Measurements from ENCODE around the gene FBXW8. TPM values are rescaled to one million over a fixed set of nuclear protein-coding genes. Genes with fewer than 3 reads are reported as not detected.

Gene FBXW8
- total RNA-seq, 2 experiments from 2014 or later, result 12.0 to 14.1 TPM

DNA sequence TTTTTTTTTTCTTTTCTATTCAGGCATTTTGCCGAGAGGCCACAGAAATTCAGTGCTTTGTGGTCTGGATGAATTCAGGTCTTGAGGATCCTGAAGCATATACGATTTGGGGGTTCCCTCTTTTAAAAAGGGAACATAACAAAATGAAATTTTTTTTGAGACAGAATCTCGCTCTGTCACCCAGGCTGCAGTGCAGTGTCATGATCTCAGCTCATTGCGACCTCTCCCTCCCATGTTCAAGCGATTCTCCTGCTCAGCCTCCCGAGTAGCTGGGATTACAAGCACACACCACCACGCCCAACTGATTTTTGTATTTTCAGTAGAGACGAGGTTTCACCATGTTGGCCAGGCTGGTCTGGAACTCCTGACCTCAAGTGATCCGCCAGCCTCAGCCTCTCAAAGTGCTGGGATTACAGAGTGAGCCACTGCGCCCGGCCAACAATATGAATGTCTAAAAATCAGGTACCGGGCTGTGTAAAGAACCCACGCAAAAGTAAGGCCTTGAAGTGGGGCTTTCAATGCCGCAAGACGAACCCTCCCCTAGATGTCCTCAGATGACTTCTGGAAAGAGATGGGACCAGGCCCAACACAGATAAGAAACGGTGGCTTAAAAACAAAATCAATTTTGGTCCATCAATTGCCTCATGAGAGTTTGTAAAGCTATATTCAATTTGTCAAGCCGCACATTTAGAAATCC, 158.5 kb downstream of the FBXW8 start:
- Mint-ChIP-seq H3K9me3 (no peaks in the 10 kb centered on the region), H3K27ac (no peak overlapping the region), H3K36me3 (peaks cover 13% of the 10 kb centered on the region), H3K4me3 (no peak overlapping the region), H3K4me1 (peaks cover 44% of the 10 kb centered on the region), H3K27me3 (no peaks in the 10 kb centered on the region)
- no peak for DNase-seq
- ATAC-seq (ENCODE audit: low read depth), result no peak
- POLR2A ChIA-PET, result no interaction called here

DNA sequence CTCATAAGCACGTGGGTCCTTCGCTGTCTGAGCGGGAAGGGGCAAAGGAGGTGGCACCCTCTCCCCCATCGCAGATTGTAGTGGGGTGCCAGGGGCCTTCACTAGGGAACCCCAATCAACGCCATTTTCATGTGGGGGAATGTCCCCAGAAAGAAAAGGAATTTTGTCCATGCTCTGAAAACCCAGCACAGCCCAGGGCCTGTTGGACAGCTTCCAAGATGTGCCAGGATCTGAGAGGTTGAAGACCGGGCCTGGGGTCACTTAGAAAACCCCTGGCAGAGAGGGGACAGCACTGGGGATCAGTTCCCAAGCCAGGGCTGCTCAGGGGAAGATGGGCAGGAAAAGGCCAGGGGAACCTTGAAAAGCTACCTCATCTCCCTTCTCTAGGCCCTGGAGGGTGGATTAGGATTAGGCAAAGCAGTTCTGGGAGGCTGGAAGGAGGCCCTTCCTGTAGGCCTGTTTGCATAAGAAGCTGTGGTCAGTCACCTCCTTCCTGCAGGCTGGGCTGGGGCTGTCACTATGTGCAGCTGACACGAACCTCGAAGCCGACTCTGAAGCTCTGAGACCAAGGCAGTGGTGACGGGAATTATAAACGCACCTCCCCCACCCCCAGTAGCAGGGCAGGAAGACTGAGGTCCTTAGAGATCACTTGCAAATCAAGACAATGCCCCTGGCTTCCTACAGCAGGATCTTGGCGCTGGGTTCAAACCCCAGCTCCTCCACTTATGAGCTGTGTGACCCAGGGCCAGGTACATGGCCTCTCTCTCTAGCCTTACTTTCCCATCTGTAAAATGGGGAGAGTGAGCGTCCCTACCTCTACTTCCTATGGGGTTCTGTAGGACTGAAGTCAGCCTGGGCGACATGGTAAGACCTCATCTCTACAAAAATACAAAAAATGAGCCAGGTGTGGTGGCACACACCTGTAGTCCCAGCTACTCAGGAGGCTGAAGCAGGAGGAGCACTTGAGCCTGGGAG, 159.5 kb downstream of the FBXW8 start:
- ATAC-seq (ENCODE audit: low read depth) (no peak), DNase-seq (no peak)
- H3K4me1 Mint-ChIP-seq, result peaks cover 34% of the 10 kb centered on the region
- peaks cover 18% of the 10 kb centered on the region for H3K36me3 Mint-ChIP-seq
- peak overlapping the region; percentile 45 for H3K27ac Mint-ChIP-seq
- H3K4me3 Mint-ChIP-seq, result no peak overlapping the region
- H3K9me3 Mint-ChIP-seq, result no peaks in the 10 kb centered on the region
- H3K27me3 Mint-ChIP-seq, result no peaks in the 10 kb centered on the region
- POLR2A ChIA-PET, result no interaction called here

DNA sequence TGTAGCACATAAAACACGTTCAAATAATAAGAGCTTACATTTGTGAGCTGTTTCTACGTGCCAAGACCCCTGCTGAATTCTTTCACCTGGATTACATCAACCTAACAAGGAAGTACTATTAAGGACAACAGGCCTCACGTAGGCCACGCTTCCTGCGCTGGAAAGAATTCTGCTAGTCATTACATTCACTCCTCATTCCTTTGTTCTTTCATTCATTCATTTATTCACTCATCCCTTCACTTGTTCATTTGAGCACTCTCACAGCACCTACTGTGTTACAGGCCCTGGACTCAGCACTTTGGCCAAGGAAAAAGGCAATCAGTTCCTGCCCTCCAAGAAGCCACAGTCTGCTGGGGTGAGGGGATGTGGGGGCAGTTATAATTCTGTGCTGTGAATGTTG, 160.3 kb downstream of the FBXW8 start:
- Mint-ChIP-seq H3K4me1 (peaks cover 27% of the 10 kb centered on the region), H3K4me3 (no peak overlapping the region), H3K9me3 (no peaks in the 10 kb centered on the region), H3K27ac (peak overlapping the region; percentile 78), H3K36me3 (peaks cover 18% of the 10 kb centered on the region), H3K27me3 (no peaks in the 10 kb centered on the region)
- POLR2A ChIA-PET, result no interaction called here
- ATAC-seq (ENCODE audit: low read depth), result no peak
- no peak for DNase-seq

DNA sequence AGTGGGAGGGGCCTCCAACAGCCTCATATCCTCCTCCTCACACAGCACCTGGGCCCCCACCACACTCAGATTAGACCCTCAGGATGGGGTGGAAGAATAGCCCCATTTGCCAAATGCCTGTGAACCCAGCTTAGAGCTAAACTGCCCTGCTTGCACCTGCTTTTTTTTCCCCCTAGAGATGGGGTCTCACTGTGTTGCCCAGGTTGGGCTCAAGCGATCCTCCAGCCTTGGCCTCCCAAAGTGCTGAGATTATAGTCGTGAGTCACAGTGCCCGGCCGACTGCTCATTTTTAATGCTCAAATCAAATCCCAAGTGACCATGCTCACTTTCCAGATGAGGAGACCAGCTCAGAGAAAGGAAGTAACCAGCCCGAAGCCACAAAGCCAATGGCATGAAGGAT, 161.4 kb downstream of the FBXW8 start:
- DNase-seq (no peak), ATAC-seq (ENCODE audit: low read depth) (no peak)
- Mint-ChIP-seq H3K27ac (no peak overlapping the region), H3K9me3 (no peaks in the 10 kb centered on the region), H3K4me3 (no peak overlapping the region), H3K4me1 (peaks cover 28% of the 10 kb centered on the region), H3K36me3 (peaks cover 15% of the 10 kb centered on the region), H3K27me3 (no peaks in the 10 kb centered on the region)
- POLR2A ChIA-PET, result interaction anchor here (1.0 to 1.1 kb wide), 2 partner anchors 9 to 21 kb away, joined by 3 read pairs; no protein-coding TSS in a partner anchor

DNA sequence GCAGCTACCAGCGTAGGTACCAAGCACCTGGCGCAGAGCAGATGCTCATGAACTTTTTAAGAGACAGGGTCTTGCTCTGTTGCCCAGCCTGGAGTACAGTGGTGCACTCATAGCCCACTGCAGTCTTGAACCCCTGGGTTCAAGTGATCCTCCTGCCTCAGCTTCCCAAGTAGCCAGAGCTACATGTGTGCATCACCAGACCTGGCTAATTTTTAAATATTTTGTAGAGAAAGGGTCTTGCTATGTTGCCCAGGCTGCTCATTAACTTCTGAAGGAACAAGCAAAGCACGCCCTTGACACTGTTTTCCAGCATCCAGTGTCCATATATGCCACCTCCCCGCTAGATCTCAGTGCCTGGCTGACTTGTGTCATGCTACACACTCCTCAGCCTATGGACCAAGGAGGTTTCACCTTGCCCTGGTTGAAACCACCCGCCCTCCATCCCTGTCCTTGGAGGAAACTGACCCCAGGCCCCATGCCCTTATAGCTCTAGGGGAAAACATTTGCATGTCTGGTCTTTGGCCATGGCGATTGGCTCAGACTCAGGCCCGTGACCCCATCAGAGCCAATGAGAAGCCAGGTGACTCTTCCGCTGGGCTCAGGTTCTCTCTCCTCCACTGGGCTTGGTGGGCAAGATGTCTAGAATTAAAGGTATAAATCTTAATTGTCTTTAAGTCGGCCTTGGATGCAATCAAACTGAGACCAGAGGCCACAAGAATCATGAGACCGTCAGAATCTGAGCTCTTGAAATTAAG, 162.2 kb downstream of the FBXW8 start:
- DNase-seq (no peak), ATAC-seq (ENCODE audit: low read depth) (no peak)
- Mint-ChIP-seq H3K27ac (no peak overlapping the region), H3K36me3 (peaks cover 15% of the 10 kb centered on the region), H3K27me3 (no peaks in the 10 kb centered on the region), H3K4me1 (peaks cover 33% of the 10 kb centered on the region), H3K4me3 (no peak overlapping the region), H3K9me3 (no peaks in the 10 kb centered on the region)
- POLR2A ChIA-PET, result interaction anchor here (1.0 to 1.1 kb wide), 2 partner anchors 10 to 20 kb away, joined by 3 read pairs; no protein-coding TSS in a partner anchor

DNA sequence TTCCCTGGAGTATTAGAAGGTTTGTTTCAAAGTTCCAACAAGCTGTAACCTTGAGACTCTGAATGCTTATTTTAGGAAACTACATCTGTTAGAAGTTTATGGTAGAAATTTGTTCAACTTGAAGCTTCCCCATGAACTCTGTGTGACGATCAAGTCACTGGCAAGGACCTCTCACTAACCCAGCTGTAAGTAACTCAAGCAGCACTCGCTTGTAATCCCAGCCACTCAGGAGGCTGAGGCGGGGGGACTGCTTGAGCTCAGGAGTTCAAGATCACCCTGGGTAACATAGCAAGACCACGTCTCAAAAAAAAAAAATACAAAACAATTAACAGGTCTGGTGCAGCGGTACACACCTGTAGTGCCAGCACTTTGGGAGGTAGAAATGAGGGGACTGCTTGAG, 162.9 kb downstream of the FBXW8 start:
- DNase-seq, result no peak
- POLR2A ChIA-PET, result no interaction called here

DNA sequence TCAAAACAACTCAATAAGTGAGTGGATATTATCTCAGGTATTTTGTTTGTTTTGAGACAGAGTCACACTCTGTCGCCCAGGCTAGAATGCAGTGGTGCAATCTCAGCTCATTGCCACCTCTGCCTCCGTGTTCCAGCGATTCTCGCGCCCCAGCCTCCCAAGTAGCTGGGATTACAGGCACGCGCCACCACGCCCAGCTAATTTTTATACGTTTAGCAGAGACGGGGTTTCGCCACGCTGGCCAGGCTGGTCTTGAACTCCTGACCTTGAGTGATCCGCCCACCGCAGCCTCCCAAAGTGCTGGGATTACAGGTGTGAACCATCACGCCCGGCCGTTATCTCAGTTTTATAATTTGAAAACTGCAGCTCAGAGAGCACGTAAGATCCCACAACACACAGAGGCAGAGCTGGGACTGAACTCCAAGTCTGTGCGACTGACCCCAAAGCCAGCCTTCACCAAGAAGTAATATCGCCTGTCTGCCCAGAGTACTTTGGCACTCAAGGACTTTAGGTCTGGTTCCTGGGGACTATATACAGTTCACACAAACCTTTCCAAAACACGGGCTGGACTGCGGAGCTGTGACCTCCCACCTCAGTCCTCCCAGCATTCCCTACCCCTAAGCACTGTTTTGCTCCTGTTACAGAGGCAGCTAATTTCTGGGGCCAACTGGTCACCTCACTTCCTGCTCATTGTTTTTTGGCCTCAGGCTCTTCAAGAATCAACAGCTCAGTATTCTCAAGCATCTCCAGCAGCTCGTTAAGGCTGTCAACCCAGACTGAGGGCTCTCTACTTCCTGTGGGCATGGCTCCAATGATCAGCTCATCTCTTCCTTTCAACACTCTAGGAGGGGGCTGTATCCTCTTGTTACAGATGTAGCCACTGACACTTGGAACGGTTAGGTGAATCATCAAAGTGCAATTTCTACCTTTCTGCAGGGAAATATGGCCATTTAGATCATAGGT, 165.9 kb downstream of the FBXW8 start:
- Mint-ChIP-seq H3K4me3 (peak overlapping the region; percentile 53), H3K27ac (peak overlapping the region; percentile 74), H3K4me1 (peaks cover 15% of the 10 kb centered on the region), H3K36me3 (peaks cover 9% of the 10 kb centered on the region), H3K9me3 (no peaks in the 10 kb centered on the region), H3K27me3 (no peaks in the 10 kb centered on the region)
- peak; percentile 99 for ATAC-seq (ENCODE audit: low read depth)
- no peak for DNase-seq
- POLR2A ChIA-PET, result interaction anchor here (0.8 to 2.4 kb wide), 5 partner anchors 10 to 113 kb away, joined by 3 to 16 read pairs (median 4); partner anchors contain the start of gene FBXO21

More for the DNA sequence above, 162.9 kb downstream of the FBXW8 start:
- ATAC-seq (ENCODE audit: low read depth), result no peak
- Mint-ChIP-seq H3K36me3 (peaks cover 15% of the 10 kb centered on the region), H3K27me3 (no peaks in the 10 kb centered on the region), H3K27ac (no peak overlapping the region), H3K4me1 (peaks cover 31% of the 10 kb centered on the region), H3K9me3 (no peaks in the 10 kb centered on the region), H3K4me3 (no peak overlapping the region)

DNA sequence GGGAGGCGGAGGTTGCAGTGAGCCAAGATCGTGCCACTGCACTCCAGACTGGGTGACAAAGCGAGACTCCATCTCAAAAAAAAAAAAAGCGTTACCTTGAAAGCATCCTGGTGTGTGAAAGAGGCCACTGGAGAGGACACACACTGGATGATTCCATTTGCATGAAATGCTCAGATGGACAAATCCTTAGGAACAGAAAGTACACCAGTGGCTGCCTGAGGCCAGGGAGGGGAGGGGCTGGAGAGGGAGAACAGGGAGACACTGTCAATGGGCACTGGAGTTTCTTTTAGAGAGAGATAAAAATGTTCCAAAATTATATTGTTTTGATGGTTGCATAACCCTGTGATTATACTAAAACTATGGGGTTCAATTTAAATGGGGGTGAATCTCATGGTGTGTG, 168.7 kb downstream of the FBXW8 start:
- Mint-ChIP-seq H3K36me3 (peaks cover 24% of the 10 kb centered on the region), H3K4me1 (peaks cover 16% of the 10 kb centered on the region), H3K27ac (no peak overlapping the region), H3K9me3 (no peaks in the 10 kb centered on the region), H3K4me3 (no peak overlapping the region), H3K27me3 (no peaks in the 10 kb centered on the region)
- DNase-seq, result no peak
- ATAC-seq (ENCODE audit: low read depth), result no peak
- POLR2A ChIA-PET, result interaction anchor here (1.1 kb wide), 1 partner anchor 16 kb away, joined by 3 read pairs; no protein-coding TSS in a partner anchor

DNA sequence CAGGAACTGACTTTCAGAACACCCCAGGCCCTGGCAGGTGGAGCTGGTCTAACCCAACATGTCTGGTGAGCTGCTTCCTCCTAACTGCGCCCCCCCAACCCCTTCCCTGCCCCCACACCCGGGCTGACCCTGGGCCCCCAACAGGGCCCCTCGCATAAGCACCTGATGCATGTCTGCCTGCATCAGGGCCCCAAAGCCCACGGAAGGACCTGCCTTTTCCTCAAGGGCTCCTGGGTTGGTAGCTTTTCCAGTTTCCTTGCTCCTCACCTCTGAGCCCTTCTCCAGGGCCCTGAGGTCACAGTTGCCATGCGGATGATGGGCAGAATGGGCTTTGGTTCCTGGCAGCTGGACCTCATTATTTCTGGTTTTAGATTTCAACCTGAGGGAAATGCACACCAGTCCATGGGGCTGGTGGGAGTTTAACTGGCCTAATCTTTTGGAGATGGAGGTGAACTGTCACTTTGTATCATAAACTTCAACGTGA, 170.0 kb downstream of the FBXW8 start:
- POLR2A ChIA-PET, result interaction anchor here (1.0 kb wide), 1 partner anchor 14 kb away, joined by 5 read pairs; no protein-coding TSS in a partner anchor
- no peak overlapping the region for H3K27ac Mint-ChIP-seq

More for the DNA sequence above, 170.0 kb downstream of the FBXW8 start:
- ATAC-seq (ENCODE audit: low read depth) (no peak), DNase-seq (no peak)
- Mint-ChIP-seq H3K27me3 (no peaks in the 10 kb centered on the region), H3K36me3 (peaks cover 21% of the 10 kb centered on the region), H3K4me1 (peaks cover 20% of the 10 kb centered on the region), H3K4me3 (no peak overlapping the region), H3K9me3 (no peaks in the 10 kb centered on the region)

Data from activated naive CD8-positive, alpha-beta T cell treated with anti-CD3 and anti-CD28 coated beads, Interleukin-2, amount 10 ng/mL, durations not matched to agents 7 days and 5 days (primary cell).